Endodermal cell (in vitro differentiated cells): ENCODE results near the gene CHD3. TPM values are rescaled to one million over a fixed set of nuclear protein-coding genes. Genes with fewer than 3 reads are reported as not detected.

Source experiments
- DNase-seq: peaks from one replicate; pipeline ENCODE4 v3.0.0-alpha.2; 2017
- H3K27ac ChIP-seq: 2 replicates; pipeline ENCODE4 v1.5.1; 2013; ENCODE audit warnings: mild to moderate bottlenecking, low read depth, low read length, moderate library complexity
- H3K27me3 ChIP-seq: 2 replicates; pipeline ENCODE4 v1.6.1; 2013; ENCODE audit warnings: mild to moderate bottlenecking, low read length, moderate library complexity; ENCODE audit not compliant: insufficient read depth, control insufficient read depth, poor library complexity, severe bottlenecking
- H3K36me3 ChIP-seq: 2 replicates; pipeline ENCODE4 v1.7.0; 2013; ENCODE audit warnings: mild to moderate bottlenecking, low read length, moderate library complexity; ENCODE audit not compliant: control insufficient read depth, insufficient read depth
- H3K4me1 ChIP-seq: one replicate; pipeline ENCODE4 v1.7.0; 2013; ENCODE audit warnings: low read length; ENCODE audit not compliant: control insufficient read depth, insufficient read depth
- H3K4me3 ChIP-seq: 2 replicates; pipeline ENCODE4 v1.5.1; 2013; ENCODE audit warnings: mild to moderate bottlenecking, low read length, moderate library complexity
- H3K9ac ChIP-seq: 2 replicates; pipeline ENCODE4 v1.6.1; 2013; ENCODE audit warnings: mild to moderate bottlenecking, low read length, moderate library complexity; ENCODE audit not compliant: poor library complexity, severe bottlenecking; ENCODE audit errors: extremely low read depth
- H3K9me3 ChIP-seq: 2 replicates; pipeline ENCODE4 v1.6.1; 2013; ENCODE audit warnings: mild to moderate bottlenecking, low read length, moderate library complexity; ENCODE audit not compliant: control insufficient read depth
- H3K27ac Mint-ChIP-seq: 2 replicates; pipeline ENCODE4 v1.8.0; 2020; ENCODE audit warnings: mixed read lengths
- H3K27me3 Mint-ChIP-seq: 2 replicates; pipeline ENCODE4 v1.8.0; 2021; ENCODE audit warnings: mild to moderate bottlenecking, mixed read lengths; ENCODE audit not compliant: insufficient read depth
- H3K36me3 Mint-ChIP-seq: 2 replicates; pipeline ENCODE4 v1.8.0; 2020; ENCODE audit warnings: low read depth, mixed read lengths
- H3K4me1 Mint-ChIP-seq: 2 replicates; pipeline ENCODE4 v1.8.0; 2020; ENCODE audit warnings: mixed read lengths
- H3K4me3 Mint-ChIP-seq: 2 replicates; pipeline ENCODE4 v1.8.0; 2020; ENCODE audit warnings: mild to moderate bottlenecking, moderate library complexity, mixed read lengths
- H3K9me3 Mint-ChIP-seq: 2 replicates; pipeline ENCODE4 v1.8.0; 2020; ENCODE audit warnings: mild to moderate bottlenecking, mixed read lengths
- WGBS, 2 experiments: methylation state at CpG; one replicate each; pipeline versions ENCODE4 v1.1.5 to v1.1.7; 2013; ENCODE audit warnings: missing lambda C conversion rate in 2 of 2, mixed read lengths in 1 of 2; ENCODE audit not compliant: insufficient coverage in 1 of 2, insufficient read length in 1 of 2; 5-methylcytosine and 5-hydroxymethylcytosine counted together
- total RNA-seq, 2 donors: library from RNA; stranded (reverse); fragmentation: NEBNext Ultra II Directional in 1 of 2; extraction: Animal tissue kit (Norgen Biotek cat#: 25700) in 1 of 2; gene quantifications; 2 replicates in 1 of 2; 3 replicates in 1 of 2; pipeline ENCODE4 v1.2.1, GENCODE V29; 2021
- TF ChIP-seq, protein P1 (sequence below): fragments of 200-600 bp; sonication (generic); conservative IDR thresholded peaks from 2 replicates; pipeline ENCODE4 v1.5.0; 2021; ENCODE audit warnings: antibody characterized with exemption, mild to moderate bottlenecking

Gene CHD3
- total RNA-seq, 2 donors from 2014 or later = 55.0 to 64.1 TPM

DNA sequence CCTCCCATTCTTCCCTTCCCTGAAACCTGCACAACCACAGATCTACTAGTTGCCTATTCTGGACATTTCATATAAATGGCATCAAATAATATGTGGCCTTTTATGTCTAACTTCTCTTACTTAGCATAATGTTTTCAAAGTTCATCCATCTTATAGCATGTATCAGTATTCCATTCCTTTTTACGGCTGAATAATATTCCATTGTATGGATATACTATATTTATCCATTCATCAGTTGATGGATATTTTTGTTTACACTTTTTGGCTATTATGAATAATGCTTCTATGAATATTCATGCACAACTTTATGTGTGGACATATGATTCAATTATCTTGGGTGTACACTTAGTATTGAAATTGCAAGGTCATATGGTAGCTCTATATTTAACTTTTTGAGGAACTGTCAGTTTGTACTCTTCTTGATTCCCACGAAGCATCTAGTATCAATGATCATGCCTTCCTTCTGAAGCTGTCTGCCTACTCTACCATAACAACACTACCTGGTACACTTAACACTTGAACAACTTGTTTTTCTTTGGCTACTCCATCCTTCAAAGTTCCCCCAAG, 12.7 kb upstream of the CHD3 start:
- peaks cover 2% of the 10 kb centered on the region for H3K4me1 Mint-ChIP-seq
- H3K27me3 ChIP-seq = no peaks in the 10 kb centered on the region
- peaks cover 31% of the 10 kb centered on the region for H3K36me3 Mint-ChIP-seq
- no peak overlapping the region for H3K9ac ChIP-seq
- TF ChIP-seq, protein P1, sequence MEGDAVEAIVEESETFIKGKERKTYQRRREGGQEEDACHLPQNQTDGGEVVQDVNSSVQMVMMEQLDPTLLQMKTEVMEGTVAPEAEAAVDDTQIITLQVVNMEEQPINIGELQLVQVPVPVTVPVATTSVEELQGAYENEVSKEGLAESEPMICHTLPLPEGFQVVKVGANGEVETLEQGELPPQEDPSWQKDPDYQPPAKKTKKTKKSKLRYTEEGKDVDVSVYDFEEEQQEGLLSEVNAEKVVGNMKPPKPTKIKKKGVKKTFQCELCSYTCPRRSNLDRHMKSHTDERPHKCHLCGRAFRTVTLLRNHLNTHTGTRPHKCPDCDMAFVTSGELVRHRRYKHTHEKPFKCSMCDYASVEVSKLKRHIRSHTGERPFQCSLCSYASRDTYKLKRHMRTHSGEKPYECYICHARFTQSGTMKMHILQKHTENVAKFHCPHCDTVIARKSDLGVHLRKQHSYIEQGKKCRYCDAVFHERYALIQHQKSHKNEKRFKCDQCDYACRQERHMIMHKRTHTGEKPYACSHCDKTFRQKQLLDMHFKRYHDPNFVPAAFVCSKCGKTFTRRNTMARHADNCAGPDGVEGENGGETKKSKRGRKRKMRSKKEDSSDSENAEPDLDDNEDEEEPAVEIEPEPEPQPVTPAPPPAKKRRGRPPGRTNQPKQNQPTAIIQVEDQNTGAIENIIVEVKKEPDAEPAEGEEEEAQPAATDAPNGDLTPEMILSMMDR = no peak
- no peaks in the 10 kb centered on the region for H3K9me3 ChIP-seq
- WGBS, 2 experiments = 86 to 92% methylated on average over 1 of the region's 2 CpGs
- peaks cover 83% of the 10 kb centered on the region for H3K36me3 ChIP-seq
- no peak overlapping the region for H3K4me3 ChIP-seq
- no peak overlapping the region for H3K27ac Mint-ChIP-seq
- H3K4me3 Mint-ChIP-seq = no peak overlapping the region
- H3K27ac ChIP-seq = no peak overlapping the region
- no peaks in the 10 kb centered on the region for H3K4me1 ChIP-seq
- no peak for DNase-seq
- H3K27me3 Mint-ChIP-seq = no peaks in the 10 kb centered on the region
- no peaks in the 10 kb centered on the region for H3K9me3 Mint-ChIP-seq

DNA sequence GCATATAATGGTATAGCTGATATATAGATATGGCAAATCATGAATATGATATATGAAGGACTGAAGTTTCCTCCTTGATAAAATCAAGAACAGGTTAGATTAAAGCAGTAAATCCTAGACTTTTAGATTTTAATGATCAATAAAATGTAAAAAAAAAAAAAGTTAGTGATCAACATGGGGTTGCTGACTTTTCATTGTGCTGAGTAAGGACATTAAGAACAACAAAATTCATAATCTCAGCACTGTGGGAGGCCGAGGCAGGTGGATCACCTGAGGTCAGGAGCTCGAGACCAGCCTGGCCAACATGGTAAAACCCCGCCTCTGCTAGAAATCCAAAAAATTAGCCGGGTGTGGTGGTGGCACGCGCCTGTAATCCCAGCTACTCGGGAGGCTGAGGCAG, 10.4 kb upstream of the CHD3 start:
- TF ChIP-seq, protein P1 = no peak
- Mint-ChIP-seq H3K27me3 (no peaks in the 10 kb centered on the region), H3K27ac (no peak overlapping the region), H3K9me3 (no peaks in the 10 kb centered on the region), H3K4me1 (no peaks in the 10 kb centered on the region), H3K36me3 (peaks cover 25% of the 10 kb centered on the region), H3K4me3 (no peak overlapping the region)
- Histone ChIP-seq H3K27ac (no peak overlapping the region), H3K4me3 (no peak overlapping the region), H3K36me3 (peaks cover 76% of the 10 kb centered on the region), H3K4me1 (no peaks in the 10 kb centered on the region), H3K27me3 (no peaks in the 10 kb centered on the region), H3K9me3 (no peaks in the 10 kb centered on the region), H3K9ac (no peak overlapping the region)
- peak; percentile 11 for DNase-seq
- 95 to 99% methylated on average over 7 of the region's 7 CpGs for WGBS, 2 experiments

DNA sequence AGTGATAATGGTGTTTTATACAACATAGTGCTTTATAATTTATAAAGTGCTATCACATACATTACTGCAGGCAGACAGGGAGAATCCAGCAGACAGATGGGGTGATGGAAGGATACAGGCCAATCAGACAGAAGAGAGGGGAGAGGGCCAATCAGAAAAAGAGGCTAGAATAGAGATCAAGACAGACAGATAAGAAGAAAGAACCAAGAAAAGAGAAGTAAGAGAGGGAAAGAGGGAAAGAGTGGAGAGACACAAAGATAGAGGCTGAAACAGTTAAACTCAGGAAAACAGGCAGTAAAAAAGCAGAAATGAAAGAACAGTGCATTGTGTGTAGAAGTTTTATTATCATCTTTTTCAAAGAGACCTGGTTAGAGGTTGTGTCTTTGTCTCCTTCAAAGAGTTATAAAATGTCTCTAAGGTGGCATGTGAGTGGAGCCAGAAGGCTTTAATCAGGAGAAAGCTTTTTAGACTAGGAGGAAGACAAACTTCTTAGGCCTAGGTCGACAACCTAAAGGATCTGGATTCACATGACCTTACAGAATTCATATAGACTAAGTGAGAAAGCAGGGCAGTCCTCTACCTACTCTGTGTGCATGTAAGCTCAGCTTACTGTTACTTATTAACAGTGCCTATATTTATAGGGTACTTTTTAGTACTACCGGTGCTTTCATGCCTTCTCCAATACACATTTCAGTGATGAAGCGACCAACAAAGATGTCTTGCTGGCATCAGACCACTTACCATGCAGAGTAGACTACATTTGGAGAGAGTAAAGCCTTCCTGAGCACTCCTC, 8.3 kb upstream of the CHD3 start:
- Histone ChIP-seq H3K9ac (no peak overlapping the region), H3K27ac (no peak overlapping the region)
- no peaks in the 10 kb centered on the region for H3K4me1 Mint-ChIP-seq

More for the DNA sequence above, 8.3 kb upstream of the CHD3 start:
- Mint-ChIP-seq H3K9me3 (no peaks in the 10 kb centered on the region), H3K27ac (no peak overlapping the region), H3K4me3 (no peak overlapping the region), H3K27me3 (no peaks in the 10 kb centered on the region), H3K36me3 (peaks cover 17% of the 10 kb centered on the region)
- no peaks in the 10 kb centered on the region for H3K4me1 ChIP-seq
- no peak for DNase-seq
- no peak overlapping the region for H3K4me3 ChIP-seq
- TF ChIP-seq, protein P1 = no peak
- no peaks in the 10 kb centered on the region for H3K27me3 ChIP-seq
- 97 to 98% methylated on average over 3 of the region's 3 CpGs for WGBS, 2 experiments
- H3K9me3 ChIP-seq = no peaks in the 10 kb centered on the region
- H3K36me3 ChIP-seq = peaks cover 61% of the 10 kb centered on the region
